WTC11 (cell line): Measurements from ENCODE around the gene CALM3.

Source experiments
- CREB1 ChIP-seq: sonication (generic); formaldehyde crosslinking; IDR thresholded peaks from 2 replicates; pipeline ENCODE4 v1.8.0; 2023; ENCODE audit warnings: mild to moderate bottlenecking, missing genetic modification reagents
- EMX1 ChIP-seq: fragments of 250-450 bp; sonication (Bioruptor Pico); IDR thresholded peaks from 2 replicates; pipeline ENCODE4 v1.8.0; 2021; ENCODE audit warnings: mild to moderate bottlenecking
- ZBTB21 ChIP-seq: sonication (generic); formaldehyde crosslinking; IDR thresholded peaks from 2 replicates; pipeline ENCODE4 v1.8.1; 2023; ENCODE audit warnings: mild to moderate bottlenecking, missing genetic modification reagents, borderline replicate concordance
- ZNF263 ChIP-seq: sonication (generic); formaldehyde crosslinking; IDR thresholded peaks from 2 replicates; pipeline ENCODE4 v1.8.1; 2022; ENCODE audit warnings: low read depth, mild to moderate bottlenecking, moderate library complexity, missing genetic modification reagents
- ZNF317 ChIP-seq: sonication (generic); formaldehyde crosslinking; IDR thresholded peaks from 2 replicates; pipeline ENCODE4 v1.8.1; 2023; ENCODE audit warnings: low read depth, mild to moderate bottlenecking, moderate library complexity, missing genetic modification reagents, borderline replicate concordance
- TF ChIP-seq, protein P1 (sequence below): fragments of 200-600 bp; IDR thresholded peaks from 2 replicates; pipeline ENCODE4 v1.8.0; 2022; ENCODE audit warnings: antibody characterized with exemption

DNA sequence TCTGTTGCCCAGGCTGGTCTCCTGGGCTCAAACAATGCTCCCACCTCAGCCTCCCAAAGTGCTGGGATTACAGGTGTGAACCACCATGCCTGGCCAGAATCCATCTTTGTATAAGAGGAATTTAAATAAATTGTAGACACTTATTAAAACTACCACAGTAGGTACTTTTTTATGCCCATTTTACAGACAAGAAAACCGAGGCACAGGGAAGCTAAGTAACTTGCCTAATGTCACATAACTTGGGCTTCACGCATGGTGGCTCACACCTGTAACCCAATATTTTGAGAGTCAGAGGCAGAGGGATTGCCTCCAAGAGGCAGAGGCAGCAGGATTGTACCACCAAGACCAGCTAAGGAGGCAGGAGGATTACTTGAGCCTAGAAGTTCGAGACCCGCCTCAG is 22.7 kb upstream of the CALM3 start:
- TF ChIP-seq, protein P1, sequence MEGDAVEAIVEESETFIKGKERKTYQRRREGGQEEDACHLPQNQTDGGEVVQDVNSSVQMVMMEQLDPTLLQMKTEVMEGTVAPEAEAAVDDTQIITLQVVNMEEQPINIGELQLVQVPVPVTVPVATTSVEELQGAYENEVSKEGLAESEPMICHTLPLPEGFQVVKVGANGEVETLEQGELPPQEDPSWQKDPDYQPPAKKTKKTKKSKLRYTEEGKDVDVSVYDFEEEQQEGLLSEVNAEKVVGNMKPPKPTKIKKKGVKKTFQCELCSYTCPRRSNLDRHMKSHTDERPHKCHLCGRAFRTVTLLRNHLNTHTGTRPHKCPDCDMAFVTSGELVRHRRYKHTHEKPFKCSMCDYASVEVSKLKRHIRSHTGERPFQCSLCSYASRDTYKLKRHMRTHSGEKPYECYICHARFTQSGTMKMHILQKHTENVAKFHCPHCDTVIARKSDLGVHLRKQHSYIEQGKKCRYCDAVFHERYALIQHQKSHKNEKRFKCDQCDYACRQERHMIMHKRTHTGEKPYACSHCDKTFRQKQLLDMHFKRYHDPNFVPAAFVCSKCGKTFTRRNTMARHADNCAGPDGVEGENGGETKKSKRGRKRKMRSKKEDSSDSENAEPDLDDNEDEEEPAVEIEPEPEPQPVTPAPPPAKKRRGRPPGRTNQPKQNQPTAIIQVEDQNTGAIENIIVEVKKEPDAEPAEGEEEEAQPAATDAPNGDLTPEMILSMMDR = no peak
- TF ChIP-seq ZNF263 (CRISPR knock-in tag) (no peak), CREB1 (CRISPR knock-in tag) (no peak), ZNF317 (CRISPR knock-in tag) (no peak), EMX1 (CRISPR knock-in tag) (no peak), ZBTB21 (CRISPR knock-in tag) (no peak)
